Adrenal gland (tissue), 5 donors: ENCODE data around the gene BZW2.

ENCODE experiments used
- POLR2A ChIP-seq, 2 donors: fragments of 450-650 bp; IDR thresholded peaks; one replicate each; pipeline ENCODE4 v1.6.1; 2017; ENCODE audit warnings: antibody characterized with exemption in 2 of 2, mild to moderate bottlenecking in 2 of 2, moderate library complexity in 1 of 2
- TF ChIP-seq, protein P1 (sequence below), 6 experiments: fragments of 450-650 bp in 4 of 6; fragments of 200-600 bp in 2 of 6; sonication (generic) in 1 of 6; IDR thresholded peaks; 1 replicate in 5 of 6; 2 replicates in 1 of 6; pipeline versions ENCODE4 v1.5.1 to v1.8.0; 2016 to 2021; ENCODE audit warnings: antibody characterized with exemption in 6 of 6, mild to moderate bottlenecking in 2 of 6, moderate library complexity in 1 of 6
- donor health status: DM: no; HTN: no; CAD: no.

DNA sequence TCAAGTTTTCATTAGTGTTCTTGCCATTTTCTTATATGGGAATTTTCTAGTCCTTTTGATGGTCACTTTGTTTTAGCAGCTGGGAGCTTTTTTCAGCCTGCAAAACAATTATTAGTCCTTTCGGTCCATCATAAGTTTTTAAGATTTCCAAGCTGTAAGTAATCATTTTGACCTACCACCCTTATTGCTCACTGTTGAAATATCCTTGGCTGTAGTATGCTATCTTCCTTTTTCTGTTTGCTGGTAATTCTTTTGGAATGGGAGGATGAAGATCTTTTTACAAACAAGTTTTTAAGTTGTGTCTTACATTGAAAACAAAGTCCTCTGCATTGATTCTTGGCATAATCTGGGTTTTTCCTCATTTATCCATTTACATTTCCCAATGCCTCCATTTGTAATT, 24.0 kb downstream of the BZW2 start:
- TF ChIP-seq, protein P1, sequence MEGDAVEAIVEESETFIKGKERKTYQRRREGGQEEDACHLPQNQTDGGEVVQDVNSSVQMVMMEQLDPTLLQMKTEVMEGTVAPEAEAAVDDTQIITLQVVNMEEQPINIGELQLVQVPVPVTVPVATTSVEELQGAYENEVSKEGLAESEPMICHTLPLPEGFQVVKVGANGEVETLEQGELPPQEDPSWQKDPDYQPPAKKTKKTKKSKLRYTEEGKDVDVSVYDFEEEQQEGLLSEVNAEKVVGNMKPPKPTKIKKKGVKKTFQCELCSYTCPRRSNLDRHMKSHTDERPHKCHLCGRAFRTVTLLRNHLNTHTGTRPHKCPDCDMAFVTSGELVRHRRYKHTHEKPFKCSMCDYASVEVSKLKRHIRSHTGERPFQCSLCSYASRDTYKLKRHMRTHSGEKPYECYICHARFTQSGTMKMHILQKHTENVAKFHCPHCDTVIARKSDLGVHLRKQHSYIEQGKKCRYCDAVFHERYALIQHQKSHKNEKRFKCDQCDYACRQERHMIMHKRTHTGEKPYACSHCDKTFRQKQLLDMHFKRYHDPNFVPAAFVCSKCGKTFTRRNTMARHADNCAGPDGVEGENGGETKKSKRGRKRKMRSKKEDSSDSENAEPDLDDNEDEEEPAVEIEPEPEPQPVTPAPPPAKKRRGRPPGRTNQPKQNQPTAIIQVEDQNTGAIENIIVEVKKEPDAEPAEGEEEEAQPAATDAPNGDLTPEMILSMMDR (IDR thresholded peaks at IDR 0.05) = no peak
- TF ChIP-seq POLR2A (IDR thresholded peaks at IDR 0.05) = no peak
